Fibroblast of pulmonary artery (primary cell): Measurements from ENCODE around the gene HPSE.
"Not testable (repeated sequence)": the region's sequence is repeated elsewhere in the genome, so short reads cannot be mapped to it uniquely, and the experiment has no call there.

Source experiments
- DNase-seq: peaks from one replicate; pipeline ENCODE4 v3.0.0-alpha.2; 2010; ENCODE audit warnings: low read depth
- H3K4me3 ChIP-seq: replicated peaks from 2 replicates; pipeline ENCODE4 v1.5.1; 2011; ENCODE audit warnings: low read depth, mild to moderate bottlenecking, control low read depth, low read length, moderate library complexity
- TF ChIP-seq, protein P1 (sequence below): IDR thresholded peaks from 2 replicates; pipeline ENCODE4 v1.5.1; 2011; ENCODE audit warnings: mild to moderate bottlenecking, control low read depth, low read length, inconsistent platforms; ENCODE audit errors: missing control alignments

HPSE gene

DNA sequence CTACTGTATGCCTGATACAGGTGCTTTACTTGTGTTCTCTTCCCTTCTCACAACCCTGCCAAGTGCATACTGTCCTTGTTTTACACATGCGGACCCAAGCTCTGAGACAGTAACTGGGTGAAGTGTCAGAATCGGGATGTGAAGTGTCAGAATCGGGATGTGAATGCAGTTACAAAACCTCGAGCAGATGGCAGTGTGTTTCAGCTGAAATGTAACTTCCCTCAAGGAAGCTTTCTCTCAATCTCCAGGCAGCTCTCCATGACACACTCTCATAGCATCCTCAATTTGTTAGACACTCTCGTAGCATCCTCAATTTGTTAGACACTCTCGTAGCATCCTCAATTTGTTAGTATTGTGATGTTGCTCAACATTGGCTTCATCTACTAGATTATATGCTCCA is 1.1 kb upstream of the HPSE start:
- DNase-seq = no peak
- TF ChIP-seq, protein P1, sequence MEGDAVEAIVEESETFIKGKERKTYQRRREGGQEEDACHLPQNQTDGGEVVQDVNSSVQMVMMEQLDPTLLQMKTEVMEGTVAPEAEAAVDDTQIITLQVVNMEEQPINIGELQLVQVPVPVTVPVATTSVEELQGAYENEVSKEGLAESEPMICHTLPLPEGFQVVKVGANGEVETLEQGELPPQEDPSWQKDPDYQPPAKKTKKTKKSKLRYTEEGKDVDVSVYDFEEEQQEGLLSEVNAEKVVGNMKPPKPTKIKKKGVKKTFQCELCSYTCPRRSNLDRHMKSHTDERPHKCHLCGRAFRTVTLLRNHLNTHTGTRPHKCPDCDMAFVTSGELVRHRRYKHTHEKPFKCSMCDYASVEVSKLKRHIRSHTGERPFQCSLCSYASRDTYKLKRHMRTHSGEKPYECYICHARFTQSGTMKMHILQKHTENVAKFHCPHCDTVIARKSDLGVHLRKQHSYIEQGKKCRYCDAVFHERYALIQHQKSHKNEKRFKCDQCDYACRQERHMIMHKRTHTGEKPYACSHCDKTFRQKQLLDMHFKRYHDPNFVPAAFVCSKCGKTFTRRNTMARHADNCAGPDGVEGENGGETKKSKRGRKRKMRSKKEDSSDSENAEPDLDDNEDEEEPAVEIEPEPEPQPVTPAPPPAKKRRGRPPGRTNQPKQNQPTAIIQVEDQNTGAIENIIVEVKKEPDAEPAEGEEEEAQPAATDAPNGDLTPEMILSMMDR = no peak
- H3K4me3 ChIP-seq = no peak overlapping the region

DNA sequence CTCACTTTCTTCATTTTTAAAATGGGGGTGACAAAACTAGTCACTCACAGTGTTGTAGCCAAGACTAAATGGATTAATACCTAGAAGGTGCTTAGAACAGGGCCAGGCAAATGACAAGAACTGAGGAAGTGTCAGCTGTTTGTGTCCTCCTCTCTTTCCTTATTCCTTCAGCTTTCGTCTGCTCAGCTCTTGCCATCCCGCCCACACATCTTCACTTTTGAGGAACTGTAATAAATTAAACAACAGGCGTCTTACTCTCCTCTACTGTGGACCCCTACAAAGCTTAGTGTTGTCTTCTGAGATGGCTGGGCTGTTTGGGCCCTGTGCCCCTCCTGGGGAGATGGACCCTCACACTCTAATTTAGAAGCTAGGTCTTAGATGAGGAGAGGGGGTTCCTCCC is 2.7 kb downstream of the HPSE start:
- TF ChIP-seq, protein P1 = no peak

GRCh38 chr4:83329521-83330110 is 5.0 kb downstream of the HPSE start:
- TF ChIP-seq, protein P1 = no peak
- H3K4me3 ChIP-seq = no peak overlapping the region
- peak; percentile 77 for DNase-seq

More for the DNA sequence above, 2.7 kb downstream of the HPSE start:
- H3K4me3 ChIP-seq = no peak overlapping the region
- no peak for DNase-seq

GRCh38 chr4:83328521-83329187 is 6.0 kb downstream of the HPSE start:
- DNase-seq = no peak
- TF ChIP-seq, protein P1 = peak; percentile 4
- no peak overlapping the region for H3K4me3 ChIP-seq

- H3K4me3 ChIP-seq = no peak overlapping the region
- TF ChIP-seq, protein P1 = no peak
- DNase-seq = no peak
Measured at GRCh38 chr4:83326546-83326945, 8.1 kb downstream of the HPSE start.

GRCh38 chr4:83325306-83325705 is 9.3 kb downstream of the HPSE start:
- not testable (repeated sequence) for H3K4me3 ChIP-seq, DNase-seq

DNA sequence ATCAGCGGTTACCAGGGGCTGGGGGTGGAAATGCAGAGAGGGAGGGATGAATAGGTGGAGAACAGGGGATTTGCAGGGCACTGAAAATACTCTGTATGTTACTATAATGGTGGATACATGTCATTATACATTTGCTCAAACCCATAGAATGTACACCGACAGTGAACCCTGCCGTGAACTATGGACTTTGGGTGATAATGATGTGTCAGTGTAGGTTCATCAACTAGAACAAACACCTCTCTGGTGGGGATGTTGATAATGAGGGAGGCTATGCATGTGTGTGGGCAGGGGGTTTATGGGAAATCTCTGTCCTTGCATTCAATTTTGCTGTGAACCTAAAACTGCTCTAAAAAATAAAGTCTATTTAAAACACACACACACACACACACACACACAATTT is 11.5 kb downstream of the HPSE start:
- no peak for DNase-seq
- no peak overlapping the region for H3K4me3 ChIP-seq
- TF ChIP-seq, protein P1 = no peak
